ENCODE measurements around the gene TRAF6.
"Not testable (repeated sequence)": the region's sequence is repeated elsewhere in the genome, so short reads cannot be mapped to it uniquely, and the experiment has no call there.

Gene TRAF6

DNA sequence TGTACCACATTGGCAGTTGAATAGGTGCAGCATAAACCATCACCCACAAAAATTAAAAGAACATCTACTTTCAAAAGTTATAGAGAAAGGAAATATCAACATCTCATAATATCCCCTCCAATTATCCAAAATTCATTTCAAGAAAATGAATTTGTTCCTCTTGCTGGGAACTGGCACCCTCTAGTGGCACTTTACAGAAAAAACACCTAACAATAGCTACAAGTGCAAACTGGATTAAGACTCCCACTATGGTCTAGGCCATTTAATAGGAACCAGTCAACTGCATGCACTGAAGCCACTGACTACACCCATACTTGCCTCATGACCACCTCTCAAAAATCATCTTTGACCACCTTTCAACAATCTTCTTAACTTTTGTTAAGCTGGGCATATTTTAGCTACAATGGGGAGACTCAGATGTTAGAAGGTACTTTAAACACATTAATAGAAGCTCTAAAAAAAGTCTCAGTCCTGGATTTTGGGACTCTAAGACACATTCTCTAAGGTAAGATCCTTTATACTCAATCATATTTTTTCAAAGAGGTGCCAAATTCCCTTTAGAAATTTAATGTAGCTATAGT lies 17.3 kb downstream of the TRAF6 start:
- DNase-seq = peak; percentile 43

DNA sequence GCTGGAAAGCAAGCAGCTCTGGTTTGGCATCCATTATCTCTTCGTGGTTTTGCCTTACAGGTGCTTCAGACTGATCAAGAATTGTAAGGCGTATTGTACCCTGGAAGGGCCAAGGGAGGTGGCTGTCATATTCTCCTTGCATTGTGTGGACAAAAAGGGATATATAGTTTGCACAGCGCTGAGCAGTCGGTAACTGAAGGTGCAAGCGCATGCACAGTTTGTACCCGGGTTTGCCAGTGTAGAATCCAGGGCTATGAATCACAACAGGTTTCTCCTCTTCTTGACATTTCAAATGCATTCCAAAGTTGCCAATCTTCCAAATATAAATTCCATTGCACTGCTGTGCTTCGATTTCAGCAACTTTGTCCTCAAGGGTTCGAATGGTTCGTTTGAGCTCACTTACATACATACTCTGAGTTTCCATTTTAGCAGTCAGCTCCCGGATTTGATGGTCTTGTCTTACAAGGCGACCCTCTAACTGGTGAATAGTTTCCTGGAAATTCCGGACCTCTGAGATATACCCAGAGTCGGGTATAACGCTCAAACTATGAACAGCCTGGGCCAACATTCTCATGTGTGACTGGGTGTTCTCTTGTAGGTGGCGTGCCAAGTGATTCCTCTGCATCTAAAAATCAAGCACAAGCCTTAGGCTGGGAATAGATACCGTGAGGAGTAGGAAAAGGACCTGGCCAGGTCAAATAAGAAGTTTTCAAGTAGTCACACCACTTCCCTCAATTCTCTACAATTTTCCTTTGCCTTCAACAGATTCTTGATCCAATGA lies 19.9 kb downstream of the TRAF6 start:
- no peak for DNase-seq

DNA sequence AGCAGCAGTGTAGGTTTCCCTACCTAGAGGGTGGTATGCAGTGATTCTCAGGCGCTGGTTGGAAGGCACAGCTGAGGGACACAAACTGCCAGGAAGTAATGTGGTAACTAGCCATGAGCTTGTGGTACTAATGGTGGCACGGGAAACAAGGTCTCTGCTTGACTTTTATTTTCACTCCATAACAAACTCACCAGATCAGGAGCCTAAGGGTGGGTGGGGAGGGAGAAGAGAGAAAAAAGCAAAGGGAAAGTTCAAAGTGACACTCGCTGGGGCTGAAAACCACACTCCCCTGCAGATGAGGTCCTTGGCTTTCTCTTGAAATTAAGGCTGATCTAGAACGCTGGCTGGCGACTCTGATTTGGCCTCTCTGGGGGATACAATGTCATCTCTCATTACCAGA lies 22.0 kb downstream of the TRAF6 start:
- no peak for DNase-seq

DNA sequence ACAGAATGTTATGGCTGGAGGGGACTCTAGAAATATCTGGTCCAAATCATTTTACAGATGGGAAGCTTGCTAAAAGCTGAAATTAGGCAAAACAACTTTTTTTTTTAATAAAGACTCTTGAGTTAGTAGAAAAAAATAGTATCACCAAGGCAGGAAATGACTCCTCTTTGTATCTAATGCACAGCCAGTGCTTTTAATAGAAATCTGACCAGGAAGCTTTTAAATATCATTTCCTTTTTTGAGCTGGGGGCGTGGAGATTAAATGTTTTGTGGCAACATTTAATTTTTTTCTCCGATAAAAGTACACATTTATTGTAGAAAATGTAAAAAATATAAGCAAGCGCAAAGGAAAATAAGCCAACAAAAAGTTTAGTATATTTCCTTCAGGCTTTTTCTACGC lies 22.5 kb downstream of the TRAF6 start:
- DNase-seq = no peak

DNA sequence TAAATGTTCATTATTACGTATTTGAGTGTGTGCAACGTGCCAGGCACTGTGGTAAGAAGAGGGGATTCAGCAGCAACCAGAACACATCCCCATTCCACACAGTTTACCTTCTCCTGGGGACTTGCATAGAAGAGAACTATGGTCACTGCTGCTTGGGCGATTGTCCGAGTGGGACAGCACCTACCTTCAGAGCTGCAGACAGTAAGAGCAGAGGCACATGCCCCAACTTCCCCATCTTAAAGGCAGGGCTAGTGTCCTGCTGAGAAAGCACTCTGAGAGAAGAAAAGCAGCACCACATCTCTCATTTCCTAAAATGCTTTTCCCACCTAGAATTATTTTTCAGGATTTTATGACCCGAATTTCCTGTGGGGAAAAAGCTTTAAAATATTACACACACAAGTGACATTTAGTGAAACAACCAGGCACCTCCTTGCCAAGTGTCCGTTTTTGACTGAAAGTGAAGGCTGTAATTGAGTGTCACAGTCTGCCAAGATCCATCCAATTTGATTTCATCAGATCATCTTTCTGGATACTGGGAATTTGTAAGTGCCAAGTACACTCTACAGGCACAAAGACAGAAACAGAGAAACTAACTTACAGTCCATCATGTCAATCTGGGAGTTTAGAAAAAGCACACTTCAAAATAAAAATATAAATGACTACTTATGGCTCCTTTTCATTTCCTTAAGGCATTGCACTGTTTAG lies 24.6 kb downstream of the TRAF6 start:
- no peak for DNase-seq

DNA sequence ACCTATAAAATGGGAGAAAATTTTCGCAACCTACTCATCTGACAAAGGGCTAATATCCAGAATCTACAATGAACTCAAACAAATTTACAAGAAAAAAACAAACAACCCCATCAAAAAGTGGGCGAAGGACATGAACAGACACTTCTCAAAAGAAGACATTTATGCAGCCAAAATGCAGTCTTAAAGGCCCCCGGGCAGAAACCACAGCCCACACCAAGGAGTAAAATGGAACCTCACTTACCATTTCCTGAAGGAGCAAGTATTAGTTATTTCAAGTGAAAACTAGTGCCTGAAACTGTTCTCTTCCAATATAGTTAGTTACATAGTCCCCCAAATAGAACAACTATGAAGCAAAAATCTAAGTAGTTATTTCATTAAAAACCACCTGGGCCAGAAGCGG lies 27.0 kb downstream of the TRAF6 start:
- not testable (repeated sequence) for DNase-seq

DNA sequence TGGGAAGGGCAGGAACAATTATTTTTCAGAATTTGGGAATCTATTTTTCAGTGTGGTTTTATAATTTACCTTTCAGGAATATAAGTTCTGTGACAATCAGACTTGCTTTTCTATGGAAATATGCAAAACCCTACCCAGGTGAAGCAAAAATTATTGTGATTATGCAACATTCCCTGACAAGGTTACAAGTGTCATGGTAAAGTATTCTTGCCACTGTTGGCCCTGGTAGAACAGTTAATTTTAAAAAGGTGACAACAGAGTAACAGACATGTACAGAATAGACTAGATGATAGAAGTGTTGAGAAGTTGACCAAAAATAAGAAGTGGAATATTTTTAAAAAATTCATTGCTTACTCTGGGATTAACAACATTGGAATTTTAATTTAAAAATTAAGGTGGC lies 29.2 kb downstream of the TRAF6 start:
- DNase-seq = no peak

DNA sequence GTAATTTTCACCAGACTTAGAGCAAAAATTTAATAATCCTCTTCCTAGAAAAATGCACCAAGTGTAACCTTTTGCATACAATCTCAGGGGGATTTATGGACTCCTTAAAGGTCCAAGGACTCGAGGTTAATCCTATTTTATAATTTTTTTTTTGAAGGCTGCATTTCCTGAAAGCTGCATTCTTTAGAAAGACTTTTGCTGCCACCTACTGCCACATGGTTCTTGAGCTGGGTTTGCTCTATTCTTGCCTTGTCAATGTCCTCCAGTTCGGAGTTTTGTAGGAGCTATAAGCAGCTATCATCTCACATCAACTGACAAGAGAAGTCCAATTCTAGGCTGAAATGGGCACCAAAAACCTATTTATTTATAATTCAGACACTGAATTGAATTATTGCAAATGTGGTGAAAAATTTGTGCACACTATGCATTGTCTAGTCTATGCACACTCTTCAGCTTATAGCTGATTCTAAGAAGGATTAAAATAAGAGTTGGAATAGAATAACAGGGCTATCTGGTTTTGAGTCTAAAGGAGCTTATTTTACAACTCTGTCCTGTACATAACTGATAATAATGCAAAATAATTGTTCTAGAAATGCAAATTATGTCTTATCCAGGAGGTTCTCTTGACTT lies 31.3 kb downstream of the TRAF6 start:
- peak; percentile 59 for DNase-seq

DNA sequence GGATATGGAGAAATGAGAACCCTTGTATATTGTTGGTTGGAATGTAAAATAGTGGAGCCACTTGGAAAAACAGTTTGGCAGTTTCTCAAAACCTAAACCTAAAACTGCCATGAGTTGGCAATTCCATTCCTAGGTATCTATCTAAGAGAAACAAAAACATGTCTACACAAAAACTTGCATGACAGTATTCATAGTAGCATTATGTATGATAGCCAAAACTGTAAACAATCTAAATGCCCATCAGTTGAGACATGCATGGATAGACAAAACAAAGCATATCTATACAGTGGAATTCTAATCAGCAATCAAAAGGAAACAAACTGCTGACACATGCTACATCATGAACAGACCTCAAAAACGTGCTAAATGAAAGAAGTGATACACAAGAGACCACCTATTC lies 34.9 kb downstream of the TRAF6 start:
- no peak for DNase-seq

DNA sequence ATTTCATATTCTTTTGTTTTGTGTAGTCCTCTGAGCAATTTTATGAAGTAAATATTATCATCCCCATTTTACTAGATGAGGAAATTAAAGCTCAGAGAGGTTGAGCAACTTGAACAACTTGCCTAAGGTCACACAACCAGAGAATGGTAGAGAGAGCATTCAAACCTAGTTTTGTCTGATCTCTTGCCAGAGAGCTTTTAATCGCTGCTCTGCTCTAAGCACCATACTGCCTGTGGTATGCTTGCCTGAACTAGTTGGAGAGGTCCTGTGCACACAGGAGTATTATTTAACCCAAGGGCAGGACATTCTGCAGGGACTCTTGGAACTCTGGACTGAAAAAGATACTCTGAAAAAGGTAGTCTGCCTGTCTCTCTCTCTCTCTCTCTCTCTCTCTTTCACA lies 38.5 kb downstream of the TRAF6 start:
- no peak for DNase-seq

DNA sequence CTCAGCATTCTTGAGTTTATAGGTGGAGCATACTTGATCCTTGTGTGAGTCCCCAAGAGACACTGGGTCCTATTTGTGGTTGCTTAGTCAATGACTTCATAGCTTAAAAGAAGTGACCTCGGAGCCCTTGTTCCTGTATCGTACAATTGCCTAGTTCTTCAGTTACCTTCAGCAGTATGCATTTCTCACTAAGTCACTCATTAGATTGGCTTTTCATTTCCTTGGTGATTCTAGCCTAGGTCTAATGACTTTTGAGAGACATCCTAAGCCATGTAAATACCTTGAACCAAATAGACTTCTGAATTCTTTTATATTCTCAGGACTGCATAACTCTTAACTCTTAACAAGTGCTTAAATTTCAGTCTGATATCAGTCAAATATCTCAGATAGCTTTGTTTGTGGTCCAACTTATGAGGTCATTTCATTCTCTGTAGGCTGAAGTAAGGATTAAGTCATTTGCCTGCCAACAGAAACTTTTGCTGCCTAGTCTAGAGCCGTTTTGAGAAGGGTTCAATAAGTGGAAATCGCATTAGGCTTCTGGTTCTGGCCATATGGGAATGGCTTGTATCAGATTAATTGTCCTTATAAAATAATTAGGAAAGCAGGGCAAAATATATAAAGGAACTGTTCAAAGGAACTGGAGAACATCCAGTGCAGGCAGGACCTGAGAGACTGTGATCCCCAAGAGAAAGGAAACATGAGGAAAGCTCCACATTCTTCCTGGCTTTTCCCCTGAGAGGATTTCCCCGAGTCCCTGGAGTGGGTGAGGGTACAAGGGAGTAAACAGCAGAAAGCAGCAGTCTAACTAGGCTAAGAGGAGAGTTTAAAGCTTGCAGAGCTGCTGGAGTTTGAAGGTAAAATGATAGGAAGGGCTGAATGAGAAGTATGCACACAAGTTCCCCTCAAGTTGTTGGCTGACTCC lies 39.9 kb downstream of the TRAF6 start:
- DNase-seq = peak; percentile 77

DNA sequence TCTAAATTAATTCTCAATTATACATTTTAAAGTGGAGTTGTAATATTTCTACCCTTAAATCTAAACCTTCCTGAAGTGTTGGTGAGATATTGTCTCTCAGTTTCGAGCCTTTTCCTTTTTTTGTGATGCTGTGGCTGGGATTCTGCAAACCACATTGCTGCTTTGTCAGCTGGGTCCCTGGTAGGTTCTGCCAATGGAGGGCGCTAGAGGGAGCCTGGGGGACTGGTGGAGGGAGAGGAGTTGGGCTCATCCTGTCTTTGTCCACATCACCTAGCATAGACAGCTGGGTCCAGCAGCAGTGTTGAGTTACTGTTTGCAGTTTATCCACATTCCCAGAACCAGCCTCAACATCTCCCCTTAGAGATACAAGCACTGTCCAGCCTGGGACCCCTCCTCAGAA lies 41.0 kb downstream of the TRAF6 start:
- DNase-seq = no peak

DNA sequence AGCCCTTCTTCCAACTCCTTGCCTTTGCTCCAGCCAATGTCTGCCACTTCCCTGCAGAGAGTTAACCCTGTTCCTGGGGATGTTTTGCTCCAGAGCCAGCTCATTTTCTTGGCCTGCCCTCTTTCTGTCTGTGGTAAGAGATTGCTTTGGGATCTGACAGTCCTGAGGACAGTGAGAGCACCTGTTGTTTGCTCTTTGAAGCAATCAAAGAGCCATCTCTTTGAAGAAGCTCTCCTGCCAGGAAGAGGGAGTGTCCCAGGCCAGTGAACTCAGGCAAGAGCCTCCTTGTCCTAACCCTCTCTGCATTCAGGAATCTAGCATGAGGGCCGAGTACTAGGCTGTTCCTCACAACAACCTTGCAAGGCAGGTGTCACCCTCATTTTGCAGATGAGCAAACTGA lies 42.2 kb downstream of the TRAF6 start:
- no peak for DNase-seq

DNA sequence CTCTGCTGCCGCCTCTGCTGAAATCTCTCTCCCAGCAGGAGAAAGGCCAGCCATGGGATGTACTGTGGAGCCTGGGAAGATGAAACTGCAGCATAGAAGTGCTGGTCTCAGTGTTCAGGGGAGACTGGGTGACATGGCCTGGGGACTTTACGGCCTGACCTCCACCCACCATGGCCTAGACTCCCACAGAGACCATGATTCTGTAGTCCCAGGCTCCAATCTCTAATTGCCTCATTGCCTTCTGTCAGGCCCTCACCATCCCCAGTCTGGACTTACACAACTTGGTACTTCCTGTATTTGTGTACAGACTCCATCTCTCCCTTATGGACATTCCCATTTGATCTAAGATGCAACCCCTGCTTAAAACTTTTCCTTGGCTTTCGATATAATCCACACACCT lies 43.1 kb downstream of the TRAF6 start:
- no peak for DNase-seq

DNA sequence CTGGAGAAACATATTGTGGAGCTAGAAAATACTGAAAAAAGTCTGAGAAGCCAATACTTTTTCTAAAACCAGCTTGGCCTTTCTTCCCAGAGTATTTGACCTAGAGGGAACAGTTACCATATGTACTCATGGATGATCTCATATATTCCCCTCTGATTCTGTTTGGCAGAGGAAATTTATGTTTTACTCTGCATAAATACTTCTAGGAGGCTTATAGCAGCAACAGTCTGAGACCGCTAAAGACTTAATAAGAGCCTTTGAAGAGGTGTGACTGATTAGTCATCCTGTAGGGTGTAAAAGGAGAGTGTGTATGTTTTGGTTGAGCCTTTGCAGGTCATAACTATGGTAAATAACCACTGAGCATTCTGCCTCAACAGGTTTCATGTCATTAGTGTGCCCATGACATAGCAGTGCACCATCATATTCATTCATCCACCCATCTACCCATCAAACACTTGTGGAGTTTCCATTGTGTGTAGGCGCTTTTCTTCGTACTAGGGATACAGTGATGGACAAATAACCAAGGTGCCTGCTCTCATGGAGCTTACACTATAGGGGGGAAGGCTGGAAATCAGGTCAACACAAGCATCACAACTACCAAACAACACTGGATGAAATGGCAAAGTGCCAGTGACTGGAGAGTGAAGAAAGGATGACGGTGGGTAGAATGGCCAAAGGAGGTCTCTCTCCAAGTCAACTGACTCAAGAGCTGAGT lies 44.5 kb downstream of the TRAF6 start:
- DNase-seq = no peak

DNA sequence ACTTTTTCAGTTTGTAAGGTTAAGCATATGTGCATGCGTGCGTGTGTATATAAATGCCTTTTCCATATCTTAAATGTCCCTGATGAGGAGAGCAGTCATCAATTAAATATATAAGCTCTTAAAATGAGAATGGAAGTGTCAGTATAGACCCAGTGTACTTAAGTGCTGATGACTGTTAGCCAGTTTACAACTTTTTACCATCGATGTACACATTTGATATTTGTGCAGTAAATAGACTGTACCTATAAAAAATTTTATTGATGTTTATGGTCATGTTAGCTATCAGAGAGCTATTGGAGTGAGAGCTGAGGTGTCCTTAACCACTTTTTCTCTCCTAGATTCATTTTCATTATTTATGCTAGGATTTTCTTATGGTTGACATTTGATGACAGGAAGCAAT lies 45.4 kb downstream of the TRAF6 start:
- no peak for DNase-seq

DNA sequence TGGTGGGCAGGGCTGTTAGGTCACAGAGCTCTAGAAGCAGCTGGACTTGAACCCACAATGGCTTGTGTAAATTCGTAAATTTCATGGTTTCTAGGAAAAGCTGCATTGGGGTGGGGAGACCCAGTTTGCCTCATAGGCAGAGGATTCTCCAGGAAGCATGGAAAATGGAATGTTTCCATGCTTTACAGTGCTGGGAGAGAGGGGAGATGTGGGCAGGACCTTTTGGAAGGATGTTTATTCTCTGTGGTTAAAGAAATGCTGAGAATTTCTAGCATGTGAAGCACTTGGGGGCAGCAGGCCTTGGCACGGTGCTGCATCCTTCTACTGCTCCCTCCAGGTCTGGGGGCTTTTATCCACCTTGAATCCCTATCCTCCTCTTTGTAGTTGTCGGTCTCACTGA lies 46.3 kb downstream of the TRAF6 start:
- peak; percentile 32 for DNase-seq

DNA sequence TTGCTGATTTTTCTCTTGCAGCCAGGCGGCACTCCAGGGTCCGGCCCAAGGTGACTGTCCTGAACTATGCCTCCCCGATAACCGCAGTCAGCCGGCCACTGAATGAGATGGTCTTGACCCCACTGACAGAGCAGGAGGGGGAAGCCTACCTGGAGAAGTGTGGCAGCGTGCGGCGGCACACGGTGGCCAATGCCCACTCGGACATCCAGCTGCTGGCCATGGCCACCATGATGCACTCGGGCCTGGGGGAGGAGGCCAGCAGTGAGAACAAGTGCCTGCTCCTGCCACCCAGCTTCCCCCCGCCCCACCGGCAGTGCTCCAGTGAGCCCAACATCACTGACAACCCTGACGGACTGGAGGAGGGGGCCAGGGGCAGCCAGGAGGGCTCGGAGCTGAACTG lies 47.8 kb downstream of the TRAF6 start:
- no peak for DNase-seq

DNA sequence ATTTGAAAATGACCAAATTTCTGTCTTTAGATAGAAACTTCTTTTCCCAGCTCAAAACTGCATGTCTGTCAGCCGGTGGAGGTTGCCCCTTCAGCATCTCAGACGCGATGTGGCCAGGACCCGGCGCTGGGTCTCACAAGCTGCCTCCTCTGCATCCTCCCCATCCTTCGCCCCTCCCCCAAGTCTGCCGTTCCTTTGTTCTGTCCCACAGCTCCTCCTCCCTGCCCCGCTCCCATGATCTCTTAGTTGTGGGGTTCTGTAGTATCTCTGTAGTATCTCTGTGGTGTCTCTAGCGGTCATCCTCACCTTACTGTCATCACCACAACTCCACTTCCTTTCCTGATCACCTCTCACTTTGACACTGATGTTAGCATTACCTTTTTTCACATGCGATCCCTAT lies 49.9 kb downstream of the TRAF6 start:
- no peak for DNase-seq

DNA sequence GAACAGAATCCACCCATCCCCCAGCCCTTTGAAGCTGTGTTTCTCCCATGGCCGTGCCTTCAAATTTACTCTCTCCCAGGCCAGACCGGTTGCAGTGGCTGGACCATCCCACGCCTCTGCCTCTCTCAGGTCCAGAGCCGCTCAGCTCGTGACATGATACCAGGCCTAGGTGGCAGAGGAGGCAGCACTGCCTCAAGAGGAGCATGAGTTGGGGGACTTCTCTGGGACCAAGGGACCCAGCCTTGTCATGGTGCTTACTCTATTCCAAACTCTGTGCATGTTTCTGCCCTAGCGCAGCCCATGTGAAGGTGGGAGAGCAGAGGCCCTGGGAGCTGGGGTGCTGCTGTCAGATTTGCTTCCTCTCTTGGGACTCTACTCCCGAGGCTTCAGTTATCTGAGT lies 51.0 kb downstream of the TRAF6 start:
- DNase-seq = no peak

DNA sequence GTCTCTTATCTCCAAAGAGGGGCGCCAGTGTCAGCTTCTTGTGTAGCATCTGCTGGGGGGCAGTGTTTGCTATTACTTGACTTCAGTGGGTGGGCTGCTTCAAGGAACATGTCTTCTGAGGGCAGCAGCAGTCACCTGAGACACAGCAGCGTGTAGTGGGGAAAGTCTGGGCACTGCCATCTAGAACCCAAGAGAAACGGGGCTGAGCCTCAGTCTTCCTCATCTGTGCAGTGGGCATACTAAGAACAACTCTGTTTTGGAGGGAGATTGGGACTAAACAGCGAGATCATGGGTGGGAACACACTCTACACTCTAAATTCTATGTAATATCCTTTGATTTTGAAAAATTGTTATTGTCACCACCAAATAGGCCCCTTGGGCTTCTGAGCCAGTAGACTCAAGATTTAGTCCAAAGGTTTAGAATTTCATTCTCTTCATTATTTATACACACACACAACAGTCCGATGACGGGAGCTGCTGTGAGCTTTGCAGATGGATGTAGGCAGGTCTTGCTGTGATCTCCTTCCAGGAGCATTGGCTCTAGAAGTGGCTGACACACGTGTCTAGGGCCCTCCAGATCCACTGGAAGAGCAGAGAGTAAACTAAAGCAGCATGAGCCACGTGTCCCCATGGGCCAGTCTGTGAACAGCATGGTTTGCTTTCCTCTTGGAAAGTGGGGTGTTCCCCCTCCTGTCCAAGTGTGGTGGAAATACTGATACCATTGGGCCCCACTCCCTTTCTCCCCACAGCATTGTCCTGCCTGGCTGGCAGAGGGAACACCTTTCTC lies 51.8 kb downstream of the TRAF6 start:
- no peak for DNase-seq

Measured in kidney glomerular epithelial cell (primary cell).